T-helper 1 cell treated with Interleukin-12 subunit alpha and Interleukin-12 subunit beta and Interleukin-4 antibody, amounts not matched to agents 30 μg/mL and 1 μg/mL, for 36 hours (primary cell): ENCODE measurements around the gene PSG6.
"Not testable (repeated sequence)": the region's sequence is repeated elsewhere in the genome, so short reads cannot be mapped to it uniquely, and the experiment has no call there.

Experiments used
- H3K27ac Mint-ChIP-seq: one replicate; pipeline ENCODE4 v1.8.0; 2021; ENCODE audit warnings: mild to moderate bottlenecking, mixed read lengths
- H3K27me3 Mint-ChIP-seq: one replicate; pipeline ENCODE4 v1.8.0; 2021; ENCODE audit warnings: low read depth, mixed read lengths
- H3K36me3 Mint-ChIP-seq: one replicate; pipeline ENCODE4 v1.8.0; 2021; ENCODE audit warnings: low read depth, mixed read lengths
- H3K4me1 Mint-ChIP-seq: one replicate; pipeline ENCODE4 v1.8.0; 2021; ENCODE audit warnings: low read depth, mixed read lengths
- H3K4me3 Mint-ChIP-seq: one replicate; pipeline ENCODE4 v1.8.0; 2021; ENCODE audit warnings: mild to moderate bottlenecking, moderate library complexity, mixed read lengths
- H3K9me3 Mint-ChIP-seq: one replicate; pipeline ENCODE4 v1.8.0; 2021; ENCODE audit warnings: mixed read lengths

PSG6 gene

DNA sequence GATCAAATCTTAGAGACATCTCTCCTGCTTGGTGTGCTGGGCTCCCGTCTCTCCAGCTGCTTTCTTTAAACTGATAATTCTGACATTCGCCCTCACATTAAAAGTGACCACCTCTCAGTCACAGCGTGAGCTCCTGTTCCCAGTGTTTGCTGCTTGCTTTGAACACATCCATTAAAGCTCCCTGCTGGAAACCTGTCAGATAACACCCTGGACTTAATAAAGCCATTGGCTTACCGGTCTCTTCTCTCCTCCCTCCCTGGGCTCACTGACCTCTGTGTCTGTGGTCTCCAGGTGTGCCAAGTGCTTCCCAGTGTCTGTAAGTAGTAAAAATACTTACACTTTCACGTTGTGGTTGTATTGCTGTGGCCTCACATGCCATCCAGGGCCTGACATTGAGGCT is 35.7 kb downstream of the PSG6 start:
- not testable (repeated sequence) for H3K27me3 Mint-ChIP-seq, H3K36me3 Mint-ChIP-seq, H3K27ac Mint-ChIP-seq, H3K9me3 Mint-ChIP-seq, H3K4me3 Mint-ChIP-seq, H3K4me1 Mint-ChIP-seq

DNA sequence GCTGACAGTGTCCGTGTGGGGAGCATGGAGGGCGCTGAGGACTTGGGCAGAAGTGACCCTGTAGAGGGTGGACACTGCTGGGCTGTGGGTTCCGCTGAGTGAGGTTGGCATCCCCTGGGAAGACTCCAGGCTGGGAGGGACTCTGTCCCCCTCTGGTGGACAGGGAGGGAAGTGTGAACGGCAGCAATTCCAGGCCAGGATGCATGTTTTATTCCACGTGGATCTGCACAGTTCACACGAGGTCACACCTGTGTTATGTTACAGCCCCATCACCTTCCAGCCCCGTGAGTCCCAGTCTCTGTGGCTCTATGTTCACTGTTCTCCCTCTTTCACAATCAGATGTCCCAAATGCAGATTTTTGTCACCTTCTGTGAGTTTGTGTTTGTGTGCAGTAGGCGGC is 36.4 kb downstream of the PSG6 start:
- not testable (repeated sequence) for H3K4me1 Mint-ChIP-seq, H3K9me3 Mint-ChIP-seq, H3K36me3 Mint-ChIP-seq, H3K4me3 Mint-ChIP-seq, H3K27ac Mint-ChIP-seq, H3K27me3 Mint-ChIP-seq

GRCh38 chr19:42880621-42881020 is 37.1 kb downstream of the PSG6 start:
- not testable (repeated sequence) for H3K27me3 Mint-ChIP-seq, H3K36me3 Mint-ChIP-seq, H3K4me1 Mint-ChIP-seq, H3K9me3 Mint-ChIP-seq, H3K4me3 Mint-ChIP-seq, H3K27ac Mint-ChIP-seq

DNA sequence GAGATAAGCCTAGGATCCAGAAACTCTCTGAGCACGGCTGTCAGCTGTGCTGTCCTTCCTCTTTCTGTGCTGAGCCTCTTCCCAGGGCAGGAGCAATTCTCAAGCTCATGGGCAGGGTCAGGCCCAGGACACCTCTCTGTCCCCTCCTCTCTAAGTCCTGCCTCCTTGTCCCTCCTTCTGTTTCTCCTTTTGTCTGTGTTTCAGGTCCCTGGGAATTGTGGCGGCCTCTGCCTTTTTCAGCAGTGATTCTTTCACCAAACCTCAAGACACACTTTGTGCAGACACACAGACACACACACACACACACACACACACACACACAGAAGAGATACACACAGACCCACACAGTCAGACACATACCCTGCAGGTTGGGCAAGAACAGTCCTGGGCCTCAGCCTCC is 38.1 kb downstream of the PSG6 start, which contains the start of gene PSG1:
TSS of gene PSG1 (minus strand) at position 101 of the 400 bp plus-strand sequence. CDS start 132 bp downstream, outside the sequence.
- no peaks in the 10 kb centered on the region for H3K9me3 Mint-ChIP-seq
- H3K4me3 Mint-ChIP-seq = no peak within 1 kb of the TSS
- no peak within 1 kb of the TSS for H3K27ac Mint-ChIP-seq
- no peaks in the 10 kb centered on the region for H3K36me3 Mint-ChIP-seq
- H3K4me1 Mint-ChIP-seq = no peaks in the 10 kb centered on the region
- H3K27me3 Mint-ChIP-seq = peaks cover 6% of the 10 kb centered on the region

DNA sequence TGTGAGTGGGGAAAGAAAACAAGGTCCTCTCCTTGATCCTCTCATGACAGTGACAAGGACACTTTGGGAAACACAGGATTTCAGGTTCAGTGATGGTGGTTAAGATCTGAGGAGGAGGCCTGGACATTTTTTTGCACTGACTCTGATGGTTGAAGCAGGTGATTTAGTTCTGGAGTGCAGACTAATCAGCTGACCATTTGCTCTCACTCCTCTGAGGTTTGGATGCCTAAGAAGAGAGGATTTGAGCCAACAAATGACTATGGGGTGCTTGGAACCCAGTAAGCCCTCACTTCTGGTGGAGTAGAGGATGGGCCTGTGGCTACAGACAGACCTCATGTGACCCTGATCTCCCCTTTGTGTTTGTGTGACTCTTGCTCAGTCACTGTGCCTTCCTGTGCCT is 41.1 kb downstream of the PSG6 start:
- H3K9me3 Mint-ChIP-seq, H3K27ac Mint-ChIP-seq, H3K4me3 Mint-ChIP-seq, H3K4me1 Mint-ChIP-seq, H3K36me3 Mint-ChIP-seq, H3K27me3 Mint-ChIP-seq: not testable (repeated sequence)

GRCh38 chr19:42875881-42876280 is 41.8 kb downstream of the PSG6 start:
- not testable (repeated sequence) for H3K4me1 Mint-ChIP-seq, H3K27ac Mint-ChIP-seq, H3K9me3 Mint-ChIP-seq, H3K27me3 Mint-ChIP-seq, H3K4me3 Mint-ChIP-seq, H3K36me3 Mint-ChIP-seq

DNA sequence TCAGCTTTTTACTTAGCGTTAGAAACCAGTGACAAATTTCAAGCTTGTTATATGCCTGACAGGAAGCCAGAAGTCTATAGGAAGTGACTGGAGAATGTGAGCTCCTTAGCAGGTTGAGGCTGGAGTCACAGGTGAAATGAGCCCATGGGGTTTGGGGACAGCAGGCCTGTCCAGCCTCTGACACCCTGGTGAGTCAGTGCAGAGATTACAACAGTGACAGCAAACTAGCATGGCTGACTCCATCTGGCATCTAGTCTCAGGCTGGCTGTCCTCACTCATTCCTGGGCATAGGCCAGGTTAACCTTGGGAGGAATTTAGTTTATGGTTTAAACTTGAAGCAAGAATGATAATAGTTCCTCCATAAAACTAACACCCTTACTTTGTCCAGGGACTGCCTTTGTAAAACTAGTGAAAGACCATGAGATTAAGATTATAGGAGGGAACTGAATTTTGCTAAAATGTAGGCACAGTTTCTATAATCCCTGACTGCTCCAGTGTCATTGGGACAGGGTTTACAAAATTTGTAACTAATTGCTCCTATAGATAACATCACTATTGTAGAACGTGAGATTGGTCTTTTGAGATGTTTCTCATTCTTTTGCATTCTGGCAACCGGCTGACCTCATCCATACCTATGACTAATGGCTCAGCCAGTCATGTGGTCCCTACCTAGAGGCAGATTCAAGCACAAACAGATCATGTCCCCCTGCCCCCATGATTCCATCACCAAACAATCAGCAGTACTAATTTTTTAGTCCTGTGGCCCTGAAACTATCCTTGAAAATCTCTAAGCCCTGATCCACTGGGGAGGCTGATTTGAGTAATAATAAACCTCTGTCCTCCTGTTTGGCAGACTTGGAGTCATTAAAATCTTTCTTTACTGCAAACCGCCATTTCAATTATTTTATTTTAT is 42.5 kb downstream of the PSG6 start:
- not testable (repeated sequence) for H3K4me1 Mint-ChIP-seq, H3K36me3 Mint-ChIP-seq, H3K4me3 Mint-ChIP-seq, H3K27ac Mint-ChIP-seq, H3K9me3 Mint-ChIP-seq, H3K27me3 Mint-ChIP-seq

- H3K36me3 Mint-ChIP-seq, H3K4me1 Mint-ChIP-seq, H3K9me3 Mint-ChIP-seq, H3K27me3 Mint-ChIP-seq, H3K27ac Mint-ChIP-seq, H3K4me3 Mint-ChIP-seq: not testable (repeated sequence)
Observed at GRCh38 chr19:42874136-42874535, 43.6 kb downstream of the PSG6 start.

GRCh38 chr19:42872608-42873007 is 45.1 kb downstream of the PSG6 start:
- no peak overlapping the region for H3K27ac Mint-ChIP-seq
- no peaks in the 10 kb centered on the region for H3K4me1 Mint-ChIP-seq
- H3K4me3 Mint-ChIP-seq = no peak overlapping the region
- no peaks in the 10 kb centered on the region for H3K9me3 Mint-ChIP-seq
- H3K36me3 Mint-ChIP-seq = no peaks in the 10 kb centered on the region
- no peaks in the 10 kb centered on the region for H3K27me3 Mint-ChIP-seq

DNA sequence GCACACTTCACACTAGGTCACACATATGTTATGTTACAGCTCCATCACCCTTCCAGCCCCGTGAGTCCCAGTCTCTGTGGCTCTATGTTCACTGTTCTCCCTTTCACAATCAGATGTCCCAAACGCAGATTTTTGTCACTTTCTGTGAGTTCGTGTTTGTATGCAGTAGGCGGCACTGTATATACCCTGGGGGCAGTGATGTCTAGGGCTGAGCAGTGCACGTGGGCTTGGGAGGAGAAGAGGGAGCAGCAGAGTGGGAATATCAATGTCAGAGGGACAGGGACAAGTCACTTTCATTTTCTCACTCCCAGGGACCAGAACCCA is 60.2 kb downstream of the PSG6 start:
- Mint-ChIP-seq H3K4me1 (no peaks in the 10 kb centered on the region), H3K9me3 (no peaks in the 10 kb centered on the region), H3K27me3 (no peaks in the 10 kb centered on the region), H3K27ac (no peak overlapping the region), H3K36me3 (no peaks in the 10 kb centered on the region), H3K4me3 (no peak overlapping the region)

GRCh38 chr19:42856866-42857543 is 60.7 kb downstream of the PSG6 start:
- not testable (repeated sequence) for H3K27me3 Mint-ChIP-seq, H3K9me3 Mint-ChIP-seq, H3K27ac Mint-ChIP-seq, H3K4me1 Mint-ChIP-seq, H3K36me3 Mint-ChIP-seq, H3K4me3 Mint-ChIP-seq

DNA sequence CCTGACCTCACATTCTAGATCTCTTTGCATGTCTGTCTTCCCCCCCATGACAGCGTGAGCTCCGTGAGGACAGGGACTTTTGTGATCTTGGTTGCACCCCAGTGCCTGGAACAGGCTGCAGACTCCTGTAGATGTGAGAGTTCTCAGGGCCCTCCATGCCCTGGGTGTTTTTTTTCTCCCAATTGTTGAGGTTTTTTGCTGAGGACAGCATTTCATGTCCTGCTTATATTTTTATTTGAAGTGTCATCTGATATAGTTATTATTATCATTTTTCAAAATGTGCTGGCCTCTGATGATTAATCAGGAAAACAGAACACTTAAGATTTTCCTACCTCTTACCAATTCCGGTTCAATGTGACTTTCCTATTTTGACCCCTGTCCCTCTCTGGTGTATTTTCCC is 62.9 kb downstream of the PSG6 start:
- not testable (repeated sequence) for H3K4me3 Mint-ChIP-seq, H3K36me3 Mint-ChIP-seq, H3K4me1 Mint-ChIP-seq, H3K9me3 Mint-ChIP-seq, H3K27ac Mint-ChIP-seq, H3K27me3 Mint-ChIP-seq

- H3K9me3 Mint-ChIP-seq, H3K4me3 Mint-ChIP-seq, H3K27ac Mint-ChIP-seq, H3K4me1 Mint-ChIP-seq, H3K27me3 Mint-ChIP-seq, H3K36me3 Mint-ChIP-seq: not testable (repeated sequence)
Observed at GRCh38 chr19:42853231-42853630, 64.5 kb downstream of the PSG6 start.

DNA sequence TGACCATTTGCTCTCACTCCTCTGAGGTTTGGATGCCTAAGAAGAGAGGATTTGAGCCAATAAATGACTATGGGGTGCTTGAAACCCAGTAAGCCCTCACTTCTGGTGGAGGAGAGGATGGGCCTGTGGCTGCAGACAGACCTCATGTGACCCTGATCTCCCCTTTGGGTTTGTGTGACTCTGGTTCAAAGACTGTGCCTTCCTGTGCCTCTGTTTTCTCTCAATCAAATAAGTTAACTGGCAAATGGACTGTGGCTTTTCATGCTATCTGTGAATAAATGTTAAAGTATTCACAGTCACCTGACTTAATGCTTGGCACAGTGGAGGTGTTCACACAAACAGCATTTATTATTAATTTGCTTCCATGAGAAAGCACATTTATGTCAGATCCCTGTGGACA is 64.9 kb downstream of the PSG6 start:
- H3K36me3 Mint-ChIP-seq, H3K4me1 Mint-ChIP-seq: not testable (repeated sequence)

More for the DNA sequence above, 64.9 kb downstream of the PSG6 start:
- not testable (repeated sequence) for H3K4me3 Mint-ChIP-seq, H3K27ac Mint-ChIP-seq, H3K27me3 Mint-ChIP-seq, H3K9me3 Mint-ChIP-seq
